Naive thymus-derived CD8-positive, alpha-beta T cell (primary cell): ENCODE data around the gene CACNA1G. TPM values are rescaled to one million over a fixed set of nuclear protein-coding genes. Genes with fewer than 3 reads are reported as not detected.

Source experiments
- ATAC-seq, 2 donors: fragments of 150-1000 bp; cut with Tn5 transposase in 1 of 2; sonication (Bioruptor Pico), chemical (Tn5 transposase) in 1 of 2; 1 replicate in 1 of 2; 2 replicates in 1 of 2; pipeline ENCODE4 v1.10.0; 2021; ENCODE audit warnings: mild to moderate bottlenecking in 2 of 2, moderate library complexity in 2 of 2
- POLR2A ChIA-PET: fragments of 350-600 bp; sonication (Branson Sonifier 250); formaldehyde crosslinking; loops from one replicate; lab custom pipeline; 2021; ENCODE audit warnings: antibody characterized with exemption; lab: Charles Lee
- DNase-seq, 10 donors: peaks; one replicate each; pipeline versions ENCODE4 v3.0.0 to v3.0.0-alpha.2; 2020 to 2022
- H3K27ac Mint-ChIP-seq, 10 donors: one replicate each; pipeline ENCODE4 v1.8.0; 2020 to 2022; ENCODE audit warnings: mild to moderate bottlenecking in 10 of 10, mixed read lengths in 10 of 10, moderate library complexity in 4 of 10, inconsistent platforms in 1 of 10
- H3K27me3 Mint-ChIP-seq, 5 donors: one replicate each; pipeline ENCODE4 v1.8.0; 2021 to 2022; ENCODE audit warnings: mixed read lengths in 5 of 5
- H3K36me3 Mint-ChIP-seq, 3 donors: one replicate each; pipeline ENCODE4 v1.8.0; 2020 to 2022; ENCODE audit warnings: mixed read lengths in 3 of 3, mild to moderate bottlenecking in 2 of 3, inconsistent platforms in 1 of 3
- H3K4me1 Mint-ChIP-seq, 4 donors: one replicate each; pipeline ENCODE4 v1.8.0; 2021 to 2022; ENCODE audit warnings: mixed read lengths in 4 of 4
- H3K4me3 Mint-ChIP-seq, 10 donors: one replicate each; pipeline ENCODE4 v1.8.0; 2020 to 2022; ENCODE audit warnings: mild to moderate bottlenecking in 10 of 10, mixed read lengths in 10 of 10, moderate library complexity in 6 of 10, inconsistent platforms in 1 of 10
- H3K9me3 Mint-ChIP-seq, 9 donors: one replicate each; pipeline ENCODE4 v1.8.0; 2020 to 2022; ENCODE audit warnings: mixed read lengths in 9 of 9, mild to moderate bottlenecking in 3 of 9, inconsistent platforms in 1 of 9, moderate library complexity in 1 of 9
- polyA plus RNA-seq, 3 donors: library from polyadenylated mRNA; unstranded; fragments of 300-500 nt; fragmentation: Illumina TruSeq; gene quantifications; one replicate each; pipeline ENCODE4 v1.2.3, GENCODE V29; 2021
- total RNA-seq, 8 experiments: library from RNA in 2 of 8; stranded (reverse) in 2 of 8; gene quantifications; one replicate each; pipeline ENCODE4 v1.2.3 and lab custom pipeline; 2021 to 2026

The CACNA1G gene
- total and polyA plus RNA-seq, 5 experiments from 2014 or later, result 0.05 TPM; not detected in 4

DNA sequence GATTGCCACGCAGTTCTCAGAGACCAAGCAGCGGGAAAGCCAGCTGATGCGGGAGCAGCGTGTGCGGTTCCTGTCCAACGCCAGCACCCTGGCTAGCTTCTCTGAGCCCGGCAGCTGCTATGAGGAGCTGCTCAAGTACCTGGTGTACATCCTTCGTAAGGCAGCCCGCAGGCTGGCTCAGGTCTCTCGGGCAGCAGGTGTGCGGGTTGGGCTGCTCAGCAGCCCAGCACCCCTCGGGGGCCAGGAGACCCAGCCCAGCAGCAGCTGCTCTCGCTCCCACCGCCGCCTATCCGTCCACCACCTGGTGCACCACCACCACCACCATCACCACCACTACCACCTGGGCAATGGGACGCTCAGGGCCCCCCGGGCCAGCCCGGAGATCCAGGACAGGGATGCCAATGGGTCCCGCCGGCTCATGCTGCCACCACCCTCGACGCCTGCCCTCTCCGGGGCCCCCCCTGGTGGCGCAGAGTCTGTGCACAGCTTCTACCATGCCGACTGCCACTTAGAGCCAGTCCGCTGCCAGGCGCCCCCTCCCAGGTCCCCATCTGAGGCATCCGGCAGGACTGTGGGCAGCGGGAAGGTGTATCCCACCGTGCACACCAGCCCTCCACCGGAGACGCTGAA, 15.2 kb downstream of the CACNA1G start:
- POLR2A ChIA-PET, result no interaction called here
- no peak overlapping the region for H3K4me3 Mint-ChIP-seq
- no peak for ATAC-seq
- DNase-seq, result no peak
- no peaks in the 10 kb centered on the region for H3K36me3 Mint-ChIP-seq
- H3K4me1 Mint-ChIP-seq, result peaks cover 0 to 4% (median 0%) of the 10 kb centered on the region in 4 donors
- peaks cover 6 to 49% (median 14%) of the 10 kb centered on the region in 5 donors for H3K27me3 Mint-ChIP-seq
- no peak overlapping the region for H3K27ac Mint-ChIP-seq
- no peaks in the 10 kb centered on the region for H3K9me3 Mint-ChIP-seq

DNA sequence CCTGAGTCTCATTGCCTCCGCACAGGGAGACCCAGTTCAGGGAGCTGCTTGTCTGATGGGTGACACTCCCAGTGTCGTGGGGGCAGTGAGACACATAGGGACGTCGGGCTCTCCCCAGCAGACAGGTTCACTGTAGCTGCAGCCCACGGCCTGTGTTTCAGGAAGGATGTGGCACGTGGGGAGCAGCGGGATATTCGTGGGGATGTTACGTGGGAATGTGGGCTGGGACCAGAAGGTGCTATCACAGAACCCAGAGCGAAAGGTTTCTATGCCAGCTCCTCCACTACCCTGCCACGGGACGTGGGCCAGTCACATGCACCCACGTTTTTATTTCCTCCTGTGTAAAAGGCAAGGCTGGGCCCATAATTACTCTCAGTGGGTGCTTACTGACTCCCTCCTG, 16.3 kb downstream of the CACNA1G start:
- H3K9me3 Mint-ChIP-seq, result no peaks in the 10 kb centered on the region
- H3K36me3 Mint-ChIP-seq, result no peaks in the 10 kb centered on the region
- H3K27ac Mint-ChIP-seq, result no peak overlapping the region
- no peak overlapping the region for H3K4me3 Mint-ChIP-seq
- DNase-seq (no peak), ATAC-seq (no peak)
- peaks cover 7 to 49% (median 20%) of the 10 kb centered on the region in 5 donors for H3K27me3 Mint-ChIP-seq
- peaks cover 0 to 3% (median 0%) of the 10 kb centered on the region in 4 donors for H3K4me1 Mint-ChIP-seq
- POLR2A ChIA-PET, result no interaction called here

DNA sequence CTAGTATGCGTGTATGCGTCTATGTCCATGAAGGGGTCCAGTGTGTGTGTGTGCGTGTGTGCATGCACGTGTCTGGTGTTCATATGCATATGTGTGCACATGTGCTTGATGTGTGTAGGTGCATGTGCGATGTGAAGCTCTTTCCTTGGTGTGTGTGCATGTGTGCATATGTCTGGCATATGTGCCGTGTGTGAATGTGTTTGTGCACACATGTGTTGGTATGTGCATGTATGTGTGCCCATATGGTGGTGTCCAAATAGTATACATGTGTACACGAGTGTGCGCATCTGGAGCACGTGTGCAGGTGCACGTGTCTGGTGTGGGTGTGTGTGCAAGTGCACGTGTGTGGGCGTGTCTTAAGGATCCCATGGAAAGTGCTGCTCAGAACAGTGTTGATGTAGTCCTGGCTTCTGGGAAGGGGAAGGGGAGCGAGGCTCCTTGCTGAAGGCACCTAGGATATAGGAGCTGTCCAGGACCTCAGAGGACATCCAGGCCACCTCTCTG, 17.0 kb downstream of the CACNA1G start:
- Mint-ChIP-seq H3K4me1 (peaks cover 0 to 2% (median 0%) of the 10 kb centered on the region in 4 donors), H3K27ac (no peak overlapping the region), H3K27me3 (peaks cover 8 to 49% (median 21%) of the 10 kb centered on the region in 5 donors), H3K4me3 (no peak overlapping the region), H3K36me3 (no peaks in the 10 kb centered on the region), H3K9me3 (no peaks in the 10 kb centered on the region)
- POLR2A ChIA-PET, result no interaction called here
- ATAC-seq (no peak), DNase-seq (no peak)

DNA sequence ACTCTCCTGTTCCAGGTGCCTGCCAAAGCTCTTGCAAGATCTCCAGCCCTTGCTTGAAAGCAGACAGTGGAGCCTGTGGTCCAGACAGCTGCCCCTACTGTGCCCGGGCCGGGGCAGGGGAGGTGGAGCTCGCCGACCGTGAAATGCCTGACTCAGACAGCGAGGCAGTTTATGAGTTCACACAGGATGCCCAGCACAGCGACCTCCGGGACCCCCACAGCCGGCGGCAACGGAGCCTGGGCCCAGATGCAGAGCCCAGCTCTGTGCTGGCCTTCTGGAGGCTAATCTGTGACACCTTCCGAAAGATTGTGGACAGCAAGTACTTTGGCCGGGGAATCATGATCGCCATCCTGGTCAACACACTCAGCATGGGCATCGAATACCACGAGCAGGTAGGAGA, 17.7 kb downstream of the CACNA1G start:
- POLR2A ChIA-PET, result no interaction called here
- H3K4me3 Mint-ChIP-seq, result no peak overlapping the region
- peaks cover 8 to 54% (median 25%) of the 10 kb centered on the region in 5 donors for H3K27me3 Mint-ChIP-seq
- DNase-seq (no peak), ATAC-seq (no peak)
- H3K4me1 Mint-ChIP-seq, result peaks cover 0 to 2% (median 0%) of the 10 kb centered on the region in 4 donors
- no peaks in the 10 kb centered on the region for H3K36me3 Mint-ChIP-seq
- no peaks in the 10 kb centered on the region for H3K9me3 Mint-ChIP-seq
- H3K27ac Mint-ChIP-seq, result peak overlapping the region in 1 of 10 donors; percentile 38

DNA sequence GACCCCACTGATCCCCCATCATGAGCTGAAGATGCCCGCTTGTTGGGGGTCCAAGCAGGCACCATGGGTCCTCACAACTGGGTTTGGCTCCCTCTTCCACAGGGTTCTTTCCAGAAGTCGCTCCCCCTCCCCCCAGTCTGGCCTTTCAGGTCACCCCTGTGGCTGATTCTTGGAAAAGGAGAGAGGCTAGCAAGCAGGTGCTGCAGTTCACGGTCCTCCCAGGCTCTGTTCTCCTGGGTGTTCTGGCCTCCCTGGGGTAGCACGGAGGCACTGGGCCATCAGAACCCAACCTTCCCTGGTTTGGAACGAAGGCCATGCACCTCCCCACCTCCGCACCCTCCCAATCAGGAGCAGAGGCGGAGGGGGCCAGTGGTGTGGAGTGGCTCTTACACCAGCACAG, 18.9 kb downstream of the CACNA1G start:
- no peaks in the 10 kb centered on the region for H3K9me3 Mint-ChIP-seq

DNA sequence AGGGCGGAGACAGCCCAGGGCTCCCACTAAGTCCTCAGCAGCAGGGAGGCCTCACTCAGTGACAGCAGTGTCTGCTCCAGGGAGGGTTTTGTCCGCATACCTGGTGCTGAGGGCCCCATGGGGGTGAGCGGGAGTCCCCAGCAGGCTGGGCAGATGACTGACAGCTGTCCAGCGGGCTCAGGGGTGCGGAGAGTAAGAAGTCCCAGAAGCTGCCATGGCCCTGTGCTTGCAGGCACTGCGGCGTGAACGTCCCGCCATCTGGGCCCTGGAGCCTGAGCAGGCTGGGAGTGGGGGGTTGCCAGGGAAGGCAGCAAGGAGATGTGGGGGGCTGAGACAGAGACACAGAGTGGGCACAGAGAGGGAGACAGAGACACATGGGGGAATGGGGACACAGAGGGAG, 20.1 kb downstream of the CACNA1G start:
- H3K27me3 Mint-ChIP-seq, result peaks cover 8 to 64% (median 25%) of the 10 kb centered on the region in 5 donors
- no peak overlapping the region for H3K27ac Mint-ChIP-seq
- H3K36me3 Mint-ChIP-seq, result no peaks in the 10 kb centered on the region
- POLR2A ChIA-PET, result no interaction called here
- no peak for ATAC-seq
- peaks cover 0 to 2% (median 0%) of the 10 kb centered on the region in 4 donors for H3K4me1 Mint-ChIP-seq
- no peak for DNase-seq
- H3K9me3 Mint-ChIP-seq, result no peaks in the 10 kb centered on the region
- H3K4me3 Mint-ChIP-seq, result no peak overlapping the region

More for the DNA sequence above, 18.9 kb downstream of the CACNA1G start:
- H3K4me1 Mint-ChIP-seq, result peaks cover 0 to 2% (median 0%) of the 10 kb centered on the region in 4 donors
- DNase-seq (no peak), ATAC-seq (no peak)
- peaks cover 8 to 64% (median 25%) of the 10 kb centered on the region in 5 donors for H3K27me3 Mint-ChIP-seq
- POLR2A ChIA-PET, result no interaction called here
- no peak overlapping the region for H3K4me3 Mint-ChIP-seq
- H3K36me3 Mint-ChIP-seq, result no peaks in the 10 kb centered on the region
- no peak overlapping the region for H3K27ac Mint-ChIP-seq

DNA sequence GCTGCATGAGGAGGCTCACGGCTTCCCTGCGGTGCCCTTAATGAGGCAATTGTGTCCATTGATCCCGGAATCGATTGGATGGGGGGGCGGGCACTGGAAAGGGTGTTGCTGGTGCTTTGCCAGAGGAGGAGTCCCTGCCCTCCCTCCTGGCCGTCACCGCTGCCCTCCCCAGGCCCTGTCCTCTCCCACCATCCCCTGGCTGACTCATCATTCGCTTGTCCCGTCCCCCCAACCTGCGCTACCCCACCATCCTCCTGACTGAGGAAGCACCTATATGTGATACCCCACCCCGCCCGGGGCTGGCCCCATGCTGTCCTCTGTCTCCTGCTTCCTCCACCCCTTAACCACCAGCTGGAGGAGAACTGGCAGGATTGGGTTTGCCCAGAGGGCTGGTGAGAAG, 20.8 kb downstream of the CACNA1G start:
- DNase-seq, result no peak
- ATAC-seq, result no peak
- Mint-ChIP-seq H3K4me1 (peaks cover 0 to 2% (median 0%) of the 10 kb centered on the region in 4 donors), H3K27me3 (peaks cover 8 to 64% (median 25%) of the 10 kb centered on the region in 5 donors), H3K4me3 (no peak overlapping the region), H3K9me3 (no peaks in the 10 kb centered on the region), H3K36me3 (no peaks in the 10 kb centered on the region), H3K27ac (no peak overlapping the region)
- POLR2A ChIA-PET, result interaction anchor here (0.7 kb wide), 1 partner anchor 72 kb away, joined by 3 read pairs; no protein-coding TSS in a partner anchor

DNA sequence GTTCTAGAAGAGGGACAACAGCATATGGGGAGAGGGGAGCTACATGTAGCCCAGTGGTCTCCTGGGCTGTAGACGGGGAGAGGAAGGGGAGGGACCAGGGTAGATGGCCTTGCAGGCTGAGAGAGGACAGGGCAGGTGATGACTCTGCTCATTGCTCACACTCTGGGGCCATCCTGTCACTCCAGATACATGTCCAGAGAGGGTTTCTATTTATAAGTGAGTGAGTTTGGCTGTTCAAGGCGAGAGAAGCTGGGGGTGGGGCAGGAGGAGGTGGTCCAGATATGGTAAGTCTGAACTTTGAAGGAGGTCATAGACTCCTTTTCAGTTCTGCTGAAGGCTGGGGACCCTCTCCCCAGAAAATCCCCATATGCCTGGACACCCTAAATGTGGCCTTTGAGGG, 22.2 kb downstream of the CACNA1G start:
- POLR2A ChIA-PET, result no interaction called here
- no peak overlapping the region for H3K27ac Mint-ChIP-seq
- peaks cover 0 to 2% (median 0%) of the 10 kb centered on the region in 4 donors for H3K4me1 Mint-ChIP-seq
- no peak for ATAC-seq
- H3K9me3 Mint-ChIP-seq, result no peaks in the 10 kb centered on the region
- no peaks in the 10 kb centered on the region for H3K36me3 Mint-ChIP-seq
- H3K4me3 Mint-ChIP-seq, result no peak overlapping the region
- peaks cover 8 to 57% (median 19%) of the 10 kb centered on the region in 5 donors for H3K27me3 Mint-ChIP-seq
- DNase-seq, result no peak

DNA sequence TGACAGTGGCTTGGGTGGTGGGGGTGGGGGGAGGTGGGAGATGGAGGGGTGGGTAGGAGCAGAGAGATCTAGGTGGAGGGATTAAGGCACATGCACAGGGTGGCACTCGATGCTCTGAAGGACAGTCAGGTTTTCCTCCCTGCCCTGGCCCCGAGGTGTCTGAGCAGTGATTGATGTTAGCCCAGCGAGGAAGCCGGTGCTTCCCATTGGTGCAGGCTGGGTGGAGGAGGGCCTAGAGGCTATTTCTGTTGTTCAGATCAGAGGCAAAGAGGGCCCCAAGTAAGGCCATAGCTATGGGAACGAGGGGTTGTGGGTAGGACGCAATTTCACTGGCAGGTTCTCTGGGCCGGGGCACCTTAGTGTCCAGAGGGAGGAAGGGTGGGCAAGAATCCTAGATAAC, 23.1 kb downstream of the CACNA1G start:
- DNase-seq, result no peak
- no peak for ATAC-seq
- H3K27ac Mint-ChIP-seq, result peak overlapping the region in 1 of 10 donors; percentile 69
- POLR2A ChIA-PET, result no interaction called here
- H3K4me3 Mint-ChIP-seq, result no peak overlapping the region
- H3K4me1 Mint-ChIP-seq, result peaks cover 0 to 2% (median 0%) of the 10 kb centered on the region in 4 donors
- H3K27me3 Mint-ChIP-seq, result peaks cover 7 to 48% (median 17%) of the 10 kb centered on the region in 5 donors
- H3K36me3 Mint-ChIP-seq, result no peaks in the 10 kb centered on the region
- H3K9me3 Mint-ChIP-seq, result no peaks in the 10 kb centered on the region

DNA sequence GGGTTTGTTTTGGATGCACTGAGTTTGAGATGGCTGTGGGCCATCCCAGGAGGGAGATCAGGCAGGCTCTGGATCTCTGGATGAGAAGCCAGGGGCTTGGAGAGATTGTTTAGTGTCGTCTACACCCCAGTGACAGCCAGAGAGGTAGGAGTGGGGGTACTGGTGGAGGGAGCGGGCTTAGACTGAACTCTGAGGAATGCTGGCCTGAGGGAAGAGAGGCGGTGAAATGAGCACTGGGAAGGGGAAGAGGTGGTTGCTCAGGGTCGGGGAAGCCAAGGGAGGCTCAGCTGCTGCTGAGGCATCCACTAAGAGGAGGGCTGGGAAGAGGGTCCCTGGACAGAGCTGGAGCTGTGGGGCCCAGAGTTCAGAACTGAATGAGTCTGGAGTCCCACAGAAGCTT, 23.6 kb downstream of the CACNA1G start:
- ATAC-seq (no peak), DNase-seq (no peak)
- Mint-ChIP-seq H3K27ac (no peak overlapping the region), H3K9me3 (no peaks in the 10 kb centered on the region), H3K4me1 (peaks cover 0 to 2% (median 0%) of the 10 kb centered on the region in 4 donors), H3K27me3 (peaks cover 3 to 43% (median 12%) of the 10 kb centered on the region in 5 donors), H3K36me3 (no peaks in the 10 kb centered on the region), H3K4me3 (no peak overlapping the region)
- POLR2A ChIA-PET, result no interaction called here

GRCh38 chr17:50584749-50585148, 24.2 kb downstream of the CACNA1G start:
- DNase-seq (no peak), ATAC-seq (no peak)
- H3K9me3 Mint-ChIP-seq, result no peaks in the 10 kb centered on the region
- POLR2A ChIA-PET, result no interaction called here
- H3K4me3 Mint-ChIP-seq, result no peak overlapping the region
- H3K27ac Mint-ChIP-seq, result no peak overlapping the region
- H3K4me1 Mint-ChIP-seq, result peaks cover 0 to 2% (median 0%) of the 10 kb centered on the region in 4 donors
- peaks cover 3 to 40% (median 12%) of the 10 kb centered on the region in 5 donors for H3K27me3 Mint-ChIP-seq
- H3K36me3 Mint-ChIP-seq, result no peaks in the 10 kb centered on the region

DNA sequence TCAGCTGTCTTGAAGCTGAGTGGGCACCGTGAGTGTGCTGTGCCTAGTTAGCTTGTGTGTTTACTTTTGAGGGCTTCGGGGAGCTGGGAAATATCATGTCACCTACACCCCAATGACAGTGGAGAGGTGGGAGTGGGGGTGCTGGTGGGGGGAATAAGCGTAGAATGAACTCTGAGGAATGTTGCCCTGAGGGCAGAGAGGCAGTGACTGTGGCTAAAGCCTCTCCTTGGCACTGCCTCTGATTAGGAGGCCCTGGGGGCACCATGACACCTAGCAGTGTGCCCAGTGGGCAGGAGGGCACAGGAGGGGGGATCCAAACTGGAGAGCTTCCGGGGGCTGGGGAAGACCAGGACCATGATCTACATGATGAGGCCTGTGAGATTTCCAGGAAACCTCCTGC, 24.8 kb downstream of the CACNA1G start:
- Mint-ChIP-seq H3K4me1 (peaks cover 0 to 2% (median 0%) of the 10 kb centered on the region in 4 donors), H3K27ac (peak overlapping the region in 1 of 10 donors; percentile 15), H3K27me3 (peaks cover 3 to 39% (median 12%) of the 10 kb centered on the region in 5 donors), H3K4me3 (no peak overlapping the region), H3K9me3 (no peaks in the 10 kb centered on the region), H3K36me3 (no peaks in the 10 kb centered on the region)
- POLR2A ChIA-PET, result no interaction called here
- DNase-seq (no peak), ATAC-seq (no peak)

- POLR2A ChIA-PET, result no interaction called here
- no peak overlapping the region for H3K4me3 Mint-ChIP-seq
- DNase-seq (no peak), ATAC-seq (no peak)
- H3K9me3 Mint-ChIP-seq, result no peaks in the 10 kb centered on the region
- no peaks in the 10 kb centered on the region for H3K36me3 Mint-ChIP-seq
- H3K27ac Mint-ChIP-seq, result no peak overlapping the region
- H3K27me3 Mint-ChIP-seq, result peaks cover 2 to 34% (median 6%) of the 10 kb centered on the region in 5 donors
- peaks cover 0 to 1% (median 0%) of the 10 kb centered on the region in 4 donors for H3K4me1 Mint-ChIP-seq
Observed at GRCh38 chr17:50585891-50586290, 25.4 kb downstream of the CACNA1G start.
